GM06990 (cell line): ENCODE results near the gene ZC3HAV1.

Experiments used
- DNase-seq: peaks from one replicate; pipeline ENCODE4 v3.0.0-alpha.2; 2011; ENCODE audit not compliant: insufficient read length; ENCODE audit errors: extremely low read depth
- H3K27me3 ChIP-seq: replicated peaks from 2 replicates; pipeline ENCODE4 v1.6.0; 2011; ENCODE audit warnings: low read length; ENCODE audit not compliant: control insufficient read depth, insufficient read depth
- H3K36me3 ChIP-seq: 2 replicates; pipeline ENCODE4 v1.5.1; 2011; ENCODE audit warnings: low read length; ENCODE audit not compliant: control insufficient read depth, insufficient read depth
- H3K4me3 ChIP-seq: replicated peaks from 2 replicates; pipeline ENCODE4 v1.5.1; 2011; ENCODE audit warnings: low read depth, mild to moderate bottlenecking, control low read depth, low read length
- CTCF ChIP-seq: IDR thresholded peaks from 2 replicates; pipeline ENCODE4 v1.5.1; 2011; ENCODE audit warnings: low read length, control low read depth, mild to moderate bottlenecking, inconsistent platforms; ENCODE audit not compliant: insufficient read depth, poor library complexity, severe bottlenecking

The ZC3HAV1 gene

GRCh38 chr7:139035586-139036353 is 73.8 kb downstream of the ZC3HAV1 start, which contains the start of gene ZC3HAV1L:
Gene ZC3HAV1L, minus strand, starts transcription at chr7:139036042. Its CDS starts 25 bp downstream, at chr7:139036017.
- peak; percentile 81 for DNase-seq
- H3K36me3 ChIP-seq: peaks cover 1% of the 10 kb centered on the region; the same call in 1 of the 2 replicates
- TF ChIP-seq CTCF: no peak
- peak within 1 kb of the TSS; percentile 73 for H3K4me3 ChIP-seq
- no peaks in the 10 kb centered on the region for H3K27me3 ChIP-seq

DNA sequence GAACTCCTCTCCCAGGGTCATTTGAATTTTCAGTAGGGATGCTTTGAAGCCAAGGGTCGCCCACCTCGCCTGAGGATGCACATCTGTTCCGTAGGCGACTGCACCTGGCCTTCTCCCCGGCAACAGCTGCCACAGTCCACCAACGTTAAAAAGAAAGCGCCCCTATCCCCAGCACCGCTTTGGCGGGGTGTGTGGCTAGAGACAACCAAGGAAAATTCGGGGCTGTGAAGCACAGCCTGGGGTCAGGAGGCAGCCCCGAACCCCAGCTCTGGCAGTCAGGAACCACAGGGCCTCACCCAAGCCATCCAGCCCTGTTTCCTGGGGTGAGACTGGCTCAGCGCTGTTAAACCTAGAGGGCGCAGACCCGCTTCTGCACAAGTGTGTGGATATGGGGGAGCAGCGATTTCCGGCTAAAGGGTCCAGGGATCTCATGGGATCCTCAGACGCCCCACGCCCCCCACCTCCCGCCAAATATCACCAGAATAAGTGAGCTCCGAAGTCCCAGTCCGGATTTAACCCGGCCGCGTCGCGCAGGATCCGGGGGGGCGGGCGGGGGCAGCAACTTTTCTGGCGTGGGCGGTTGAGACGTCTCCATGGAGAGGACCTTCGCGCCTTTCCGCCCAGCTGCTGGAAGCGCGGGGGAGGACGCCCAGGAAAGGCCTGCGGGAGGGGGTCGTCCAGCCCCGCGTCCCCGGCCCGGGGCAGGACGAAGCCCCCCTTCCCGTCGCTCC is 74.5 kb downstream of the ZC3HAV1 start:
- H3K36me3 ChIP-seq: peaks cover 1% of the 10 kb centered on the region; the same call in 1 of the 2 replicates
- H3K4me3 ChIP-seq: peak overlapping the region; percentile 73
- TF ChIP-seq CTCF: peak; percentile 19
- H3K27me3 ChIP-seq: no peaks in the 10 kb centered on the region
- DNase-seq: peak; percentile 55

DNA sequence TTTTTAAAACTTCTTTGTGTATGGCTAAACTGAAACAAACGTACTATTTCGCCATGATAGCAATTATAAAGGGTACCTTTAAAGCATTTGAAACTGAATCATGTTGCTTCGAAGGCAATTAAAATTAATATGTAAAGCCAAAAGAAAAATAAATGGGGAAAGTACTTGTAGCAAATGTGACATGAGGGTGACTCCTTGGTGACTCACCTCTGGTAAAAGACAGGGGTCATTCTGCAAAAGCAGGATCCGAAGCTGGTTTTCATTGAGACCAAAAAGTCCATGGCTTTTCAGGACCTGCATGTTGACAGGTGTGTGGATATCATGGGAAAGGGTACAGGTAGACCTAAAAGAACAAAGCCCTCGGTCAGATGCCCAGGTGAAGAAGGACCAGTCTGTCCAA is 75.2 kb downstream of the ZC3HAV1 start:
- no peak for TF ChIP-seq CTCF
- Histone ChIP-seq H3K4me3 (peak overlapping the region; percentile 73; the same call in 1 of the 2 replicates), H3K36me3 (peaks cover 3% of the 10 kb centered on the region), H3K27me3 (no peaks in the 10 kb centered on the region)
- DNase-seq: no peak

GRCh38 chr7:139033346-139034114 is 76.0 kb downstream of the ZC3HAV1 start:
- TF ChIP-seq CTCF: no peak
- no peaks in the 10 kb centered on the region for H3K27me3 ChIP-seq
- H3K4me3 ChIP-seq: no peak overlapping the region
- no peak for DNase-seq
- peaks cover 5% of the 10 kb centered on the region for H3K36me3 ChIP-seq

- H3K36me3 ChIP-seq: peaks cover 5% of the 10 kb centered on the region
Measured at GRCh38 chr7:139032473-139032872, 77.0 kb downstream of the ZC3HAV1 start.

More at GRCh38 chr7:139032473-139032872, 77.0 kb downstream of the ZC3HAV1 start:
- TF ChIP-seq CTCF: no peak
- DNase-seq: no peak
- H3K27me3 ChIP-seq: no peaks in the 10 kb centered on the region
- no peak overlapping the region for H3K4me3 ChIP-seq
